Stomach (tissue), 9 donors: ENCODE measurements around the gene ATP8A1. TPM values are rescaled to one million over a fixed set of nuclear protein-coding genes. Genes with fewer than 3 reads are reported as not detected.

Experiments
- DNase-seq, 2 donors: peaks; one replicate each; pipeline versions ENCODE4 v3.0.0 to v3.0.0-alpha.2; 2013 to 2019
- H3K27ac ChIP-seq, 5 donors: fragments of 200-600 bp in 4 of 5; sonication (generic) in 4 of 5; one replicate each; pipeline ENCODE4 v1.5.1; 2013 to 2019; ENCODE audit warnings: mild to moderate bottlenecking in 1 of 5, moderate library complexity in 1 of 5
- H3K27me3 ChIP-seq, 3 donors: fragments of 200-600 bp; sonication (generic); one replicate each; pipeline ENCODE4 v1.5.1; 2017 to 2019; ENCODE audit warnings: mixed run types in 1 of 3
- H3K36me3 ChIP-seq, 4 donors: fragments of 200-600 bp; sonication (generic); 1 replicate in 3 of 4; 2 replicates in 1 of 4; pipeline ENCODE4 v1.5.1; 2016 to 2019
- H3K4me1 ChIP-seq, 4 donors: fragments of 200-600 bp; sonication (generic); one replicate each; pipeline ENCODE4 v1.5.1; 2016 to 2019
- H3K4me3 ChIP-seq, 4 donors: fragments of 200-600 bp; sonication (generic) in 3 of 4; one replicate each; pipeline ENCODE4 v1.5.1; 2016 to 2019; ENCODE audit warnings: mild to moderate bottlenecking in 1 of 4
- H3K9me3 ChIP-seq, 4 donors: fragments of 200-600 bp; sonication (generic); one replicate each; pipeline ENCODE4 v1.5.1; 2016 to 2019
- CTCF ChIP-seq, 7 experiments: fragments of 450-650 bp in 4 of 7; fragments of 200-600 bp in 3 of 7; sonication (generic) in 3 of 7; IDR thresholded peaks; one replicate each; pipeline ENCODE4 v1.5.1; 2016 to 2019; ENCODE audit warnings: antibody characterized with exemption in 7 of 7, control low read depth in 2 of 7, mild to moderate bottlenecking in 1 of 7
- EP300 ChIP-seq: sonication (generic); formaldehyde crosslinking; IDR thresholded peaks from one replicate; pipeline ENCODE4 v1.6.1; 2017; ENCODE audit warnings: antibody characterized with exemption
- POLR2A ChIP-seq, 4 donors: fragments of 450-650 bp; IDR thresholded peaks; one replicate each; pipeline ENCODE4 v1.6.1; 2016; ENCODE audit warnings: antibody characterized with exemption in 4 of 4, control low read depth in 2 of 4, mild to moderate bottlenecking in 1 of 4, moderate library complexity in 1 of 4
- POLR2AphosphoS5 ChIP-seq, 3 donors: sonication (generic); formaldehyde crosslinking; IDR thresholded peaks; one replicate each; pipeline ENCODE4 v1.6.1; 2016; ENCODE audit warnings: antibody characterized with exemption in 3 of 3
- WGBS, 5 donors: extraction: QIAGEN DNeasy Blood & Tissue Kit in 3 of 5; methylation state at CpG; one replicate each; pipeline versions ENCODE4 v1.1.5 to v1.1.7; 2013 to 2018; 5-methylcytosine and 5-hydroxymethylcytosine counted together
- intact Hi-C: fragments of 100-400 bp; cut with DNase I; formaldehyde crosslinking; loops from one replicate; pipeline ENCODE4 v1.15.1; 2023; ENCODE audit warnings: low total_unique reads
- polyA plus RNA-seq, 3 donors: library from polyadenylated mRNA; stranded (reverse); fragments of 200-250 nt; gene quantifications; one replicate each; pipeline ENCODE4 v1.2.3, GENCODE V29; 2013
- total RNA-seq, 5 donors: library from RNA; depleted of rRNA; stranded (reverse); fragments of >200 nt; gene quantifications; one replicate each; pipeline versions ENCODE4 v1.1.0 to v1.2.3, GENCODE V29; 2014 to 2016
- donor health status: healthy with polysubstance abuse.
- donor health status: Bipolar disorder and iron deficiency.
- donor health status: healthy.

ATP8A1 gene
- total and polyA plus RNA-seq, 8 donors, result 2.6 to 104 (median 33.2) TPM

- intact Hi-C loops, result no loop called here
- Histone ChIP-seq H3K9me3 (no peaks in the 10 kb centered on the region), H3K27me3 (no peaks in the 10 kb centered on the region), H3K4me1 (no peaks in the 10 kb centered on the region), H3K4me3 (no peak overlapping the region), H3K36me3 (peaks cover 4 to 23% (median 20%) of the 10 kb centered on the region in 4 donors), H3K27ac (no peak overlapping the region)
- no peak for DNase-seq
- TF ChIP-seq EP300 (no peak), CTCF (IDR thresholded peaks at IDR 0.05) (no peak), POLR2A (IDR thresholded peaks at IDR 0.05) (no peak), POLR2AphosphoS5 (IDR thresholded peaks at IDR 0.05) (no peak)
- whole genome bisulfite sequencing, 5 donors, result 55 to 77% (median 68%) methylated on average over 1 of the region's 1 CpG
These were observed 70.1 kb downstream of the ATP8A1 start for GRCh38 chr4:42586775-42587174.

DNA sequence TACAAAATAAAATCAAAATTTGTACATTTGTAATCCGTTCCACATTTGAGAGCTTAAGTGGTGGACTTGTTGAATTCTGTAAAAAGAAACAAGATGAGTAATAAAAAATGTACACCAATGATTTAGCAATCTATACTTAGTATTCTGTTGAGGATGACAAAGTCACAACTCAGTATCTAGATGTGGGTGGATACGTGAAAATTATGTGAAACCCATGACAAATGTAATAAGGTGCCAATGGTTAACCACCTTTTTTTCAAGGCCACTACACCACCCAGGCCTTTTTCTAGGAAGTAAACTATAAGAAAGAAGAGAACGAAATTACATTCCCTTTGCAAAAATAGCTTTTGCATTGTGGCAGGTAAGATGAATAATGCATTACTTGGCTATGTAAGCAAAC, 77.0 kb downstream of the ATP8A1 start:
- WGBS, 5 donors, result 81 to 88% (median 86%) methylated on average over 3 of the region's 3 CpGs
- Histone ChIP-seq H3K4me1 (no peaks in the 10 kb centered on the region), H3K27ac (no peak overlapping the region), H3K4me3 (no peak overlapping the region), H3K9me3 (no peaks in the 10 kb centered on the region), H3K27me3 (no peaks in the 10 kb centered on the region), H3K36me3 (peaks cover 0 to 30% (median 22%) of the 10 kb centered on the region in 4 donors)
- intact Hi-C loops, result no loop called here
- no peak for DNase-seq
- TF ChIP-seq POLR2A (IDR thresholded peaks at IDR 0.05) (no peak), CTCF (IDR thresholded peaks at IDR 0.05) (no peak)

- H3K27ac ChIP-seq, result no peak overlapping the region
- no peak overlapping the region for H3K4me3 ChIP-seq
- H3K4me1 ChIP-seq, result no peaks in the 10 kb centered on the region
- no peaks in the 10 kb centered on the region for H3K27me3 ChIP-seq
- no peak for TF ChIP-seq POLR2AphosphoS5 (IDR thresholded peaks at IDR 0.05)
- TF ChIP-seq CTCF (IDR thresholded peaks at IDR 0.05), result no peak
- no peak for TF ChIP-seq POLR2A (IDR thresholded peaks at IDR 0.05)
- no peak for TF ChIP-seq EP300
- H3K9me3 ChIP-seq, result no peaks in the 10 kb centered on the region
- intact Hi-C loops, result no loop called here
- DNase-seq, result no peak
- peaks cover 0 to 25% (median 19%) of the 10 kb centered on the region in 4 donors for H3K36me3 ChIP-seq
- 47 to 79% (median 60%) methylated on average over 3 of the region's 3 CpGs for WGBS, 5 donors
These were observed 78.7 kb downstream of the ATP8A1 start for GRCh38 chr4:42578187-42578586.

GRCh38 chr4:42574870-42575430, 82.0 kb downstream of the ATP8A1 start:
- intact Hi-C loops, result no loop called here
- H3K27ac ChIP-seq, result no peak overlapping the region
- peaks cover 0 to 13% (median 9%) of the 10 kb centered on the region in 4 donors for H3K4me1 ChIP-seq
- peaks cover 0 to 7% (median 1%) of the 10 kb centered on the region in 4 donors for H3K36me3 ChIP-seq
- TF ChIP-seq POLR2AphosphoS5 (IDR thresholded peaks at IDR 0.05) (no peak), CTCF (IDR thresholded peaks at IDR 0.05) (no peak), POLR2A (IDR thresholded peaks at IDR 0.05) (no peak), EP300 (no peak)
- no peaks in the 10 kb centered on the region for H3K9me3 ChIP-seq
- H3K27me3 ChIP-seq, result no peaks in the 10 kb centered on the region
- H3K4me3 ChIP-seq, result no peak overlapping the region
- no peak for DNase-seq
- 93 to 94% (median 93%) methylated on average over 4 of the region's 4 CpGs for WGBS, 5 donors
